Endothelial cell of umbilical vein (primary cell): ENCODE measurements around the gene LGALS8. TPM values are rescaled to one million over a fixed set of nuclear protein-coding genes. Genes with fewer than 3 reads are reported as not detected.

Source experiments
- BruUV-seq: library from RNA; stranded (reverse); fragments of 400-500 nt; replicated peaks from 2 replicates; lab custom pipeline; 2021; lab: Mats Ljungman, UMichigan
- CTCF ChIA-PET: fragments of 300-600, 350-600 bp; sonication (Branson Sonifier 250); formaldehyde crosslinking; loops from one replicate; lab custom pipeline; 2021; ENCODE audit warnings: antibody characterized with exemption, inconsistent platforms; lab: Charles Lee
- POLR2A ChIA-PET: fragments of 300-600, 350-600 bp; sonication (Branson Sonifier 250); formaldehyde crosslinking; loops from one replicate; lab custom pipeline; 2021; ENCODE audit warnings: antibody characterized with exemption, inconsistent platforms; lab: Charles Lee
- DNase-seq: peaks from one replicate; pipeline ENCODE4 v3.0.0-alpha.2; 2011; ENCODE audit warnings: low read depth, low spot score
- FAIRE-seq: peaks from 2 replicates; lab custom pipeline; 2011; peaks lifted over from hg19 to GRCh38; lab: Jason Lieb, UNC
- H2AFZ ChIP-seq: 2 replicates; pipeline ENCODE4 v1.6.0; 2012; ENCODE audit warnings: low read depth, low read length, control low read depth, inconsistent platforms
- H3K27ac ChIP-seq: 2 replicates; pipeline ENCODE4 v1.5.1; 2011; ENCODE audit warnings: low read depth, mild to moderate bottlenecking, control low read depth, low read length, moderate library complexity; ENCODE audit not compliant: insufficient read depth
- H3K27me3 ChIP-seq, 2 experiments: 2 replicates each; pipeline versions ENCODE4 v1.6.0 to v1.6.1; 2011; ENCODE audit warnings: low read length in 2 of 2, mixed read lengths in 1 of 2; ENCODE audit not compliant: control insufficient read depth in 2 of 2, insufficient read depth in 2 of 2
- H3K36me3 ChIP-seq, 2 experiments: 2 replicates in 1 of 2; 3 replicates in 1 of 2; pipeline ENCODE4 v1.5.1; 2011; ENCODE audit warnings: low read length in 2 of 2, mild to moderate bottlenecking in 1 of 2, moderate library complexity in 1 of 2; ENCODE audit not compliant: control insufficient read depth in 2 of 2, insufficient read depth in 2 of 2; ENCODE audit errors: extremely low read depth in 1 of 2
- H3K4me1 ChIP-seq: 3 replicates; pipeline ENCODE4 v1.5.1; 2011; ENCODE audit warnings: mild to moderate bottlenecking, low read length; ENCODE audit not compliant: control insufficient read depth, insufficient read depth; ENCODE audit errors: extremely low read depth
- H3K4me2 ChIP-seq: 2 replicates; pipeline ENCODE4 v1.6.1; 2011; ENCODE audit warnings: low read length, control low read depth, mixed read lengths; ENCODE audit not compliant: insufficient read depth
- H3K4me3 ChIP-seq, 3 experiments: fragments of 200-600 bp in 1 of 3; sonication (generic), shearing (Covaris generic) in 1 of 3; replicated peaks in 1 of 3; 2 replicates each; pipeline ENCODE4 v1.5.1; 2011 to 2016; ENCODE audit warnings: control low read depth in 3 of 3, low read length in 3 of 3, mild to moderate bottlenecking in 2 of 3, inconsistent platforms in 1 of 3, low read depth in 1 of 3, moderate library complexity in 1 of 3; ENCODE audit not compliant: insufficient read depth in 1 of 3
- H3K79me2 ChIP-seq: 2 replicates; pipeline ENCODE4 v1.6.0; 2012; ENCODE audit warnings: low read length, inconsistent platforms; ENCODE audit not compliant: control insufficient read depth, insufficient read depth
- H3K9ac ChIP-seq: replicated peaks from 2 replicates; pipeline ENCODE3; 2011; ENCODE audit warnings: low read length, control low read depth; ENCODE audit not compliant: insufficient read depth; ENCODE audit errors: extremely low read depth
- H3K9me1 ChIP-seq: replicated peaks from 3 replicates; pipeline ENCODE4 v1.6.0; 2011; ENCODE audit warnings: mild to moderate bottlenecking, low read length; ENCODE audit not compliant: control insufficient read depth, insufficient read depth; ENCODE audit errors: extremely low read depth
- H3K9me3 ChIP-seq: replicated peaks from 2 replicates; pipeline ENCODE4 v1.5.1; 2012; ENCODE audit warnings: low read length, inconsistent platforms; ENCODE audit not compliant: control insufficient read depth, insufficient read depth
- H4K20me1 ChIP-seq: replicated peaks from 2 replicates; pipeline ENCODE3; 2011; ENCODE audit warnings: mild to moderate bottlenecking, low read length; ENCODE audit not compliant: control insufficient read depth, insufficient read depth; ENCODE audit errors: extremely low read depth
- CTCF ChIP-seq, 2 donors: IDR thresholded peaks; 1 replicate in 1 of 2; 2 replicates in 1 of 2; pipeline ENCODE4 v1.5.1; 2011; ENCODE audit warnings: low read length in 2 of 2, mild to moderate bottlenecking in 2 of 2, moderate library complexity in 2 of 2, control low read depth in 1 of 2, inconsistent platforms in 1 of 2, low read depth in 1 of 2; ENCODE audit not compliant: insufficient read depth in 1 of 2; ENCODE audit errors: extremely low read depth in 1 of 2
- EZH2 ChIP-seq: IDR thresholded peaks from 2 replicates; pipeline ENCODE4 v1.6.1; 2012; ENCODE audit warnings: borderline replicate concordance, low read depth, mild to moderate bottlenecking, moderate library complexity, low read length, inconsistent platforms; ENCODE audit not compliant: severe bottlenecking
- FOS ChIP-seq: IDR thresholded peaks from 2 replicates; pipeline ENCODE4 v1.6.1; 2011; ENCODE audit warnings: mild to moderate bottlenecking, low read length, moderate library complexity, borderline replicate concordance; ENCODE audit not compliant: insufficient read depth
- GATA2 ChIP-seq: IDR thresholded peaks from 2 replicates; pipeline ENCODE4 v1.7.0; 2011; ENCODE audit warnings: low read depth, mild to moderate bottlenecking, moderate library complexity, mixed read lengths, low read length; ENCODE audit not compliant: insufficient read length, insufficient read depth
- JUN ChIP-seq: IDR thresholded peaks from 2 replicates; pipeline ENCODE4 v1.6.1; 2011; ENCODE audit warnings: borderline replicate concordance, low read depth; ENCODE audit not compliant: insufficient read length, insufficient read depth
- MAX ChIP-seq: IDR thresholded peaks from 2 replicates; pipeline ENCODE4 v1.6.1; 2011; ENCODE audit not compliant: insufficient read depth, insufficient read length
- MYC ChIP-seq: IDR thresholded peaks from one replicate; pipeline ENCODE4 v1.6.1; 2011; ENCODE audit warnings: mild to moderate bottlenecking, low read depth, low read length
- POLR2A ChIP-seq: IDR thresholded peaks from 2 replicates; pipeline ENCODE4 v1.6.1; 2012; ENCODE audit warnings: low read depth, mild to moderate bottlenecking, control low read depth, low read length
- POLR2AphosphoS5 ChIP-seq: IDR thresholded peaks from 2 replicates; pipeline ENCODE4 v1.6.1; 2012; ENCODE audit warnings: low read depth, mild to moderate bottlenecking, control low read depth, low read length, moderate library complexity; ENCODE audit not compliant: insufficient read depth
- dilution Hi-C: fragments of 300-500 bp; cut with MboI; formaldehyde crosslinking; loops from one replicate; pipeline ENCODE4 v1.15.0; 2019; ENCODE audit warnings: low sequenced_read_pairs; ENCODE audit not compliant: extremely low pct_ligation_motif_present
- intact Hi-C: fragments of 100-400 bp; cut with micrococcal nuclease; formaldehyde crosslinking; loops from one replicate; pipeline ENCODE4 v1.10.0; 2022
- polyA plus RNA-seq, 4 experiments: library from polyadenylated mRNA; depleted of rRNA in 3 of 4; stranded (reverse) in 3 of 4; unstranded in 1 of 4; fragments of >200 nt; gene quantifications; 2 replicates each; pipeline versions ENCODE4 v1.2.1 to v1.2.3, GENCODE V29; 2011 to 2012; ENCODE audit warnings: missing spikeins in 1 of 4
- total RNA-seq: library from RNA; stranded (reverse); gene quantifications from 2 replicates; pipeline ENCODE4 v1.2.3, GENCODE V29; 2021

LGALS8 gene
- total and polyA plus RNA-seq, 2 donors (not counting 3 experiments of a cell fraction or from before 2014, with no cell fraction given): 45.6 to 49.9 TPM

- POLR2A ChIA-PET: interaction anchor here (1.0 kb wide), 1 partner anchor 21 kb away, joined by 4 read pairs; no protein-coding TSS in a partner anchor
- peak overlapping the region; percentile 72 for H3K27ac ChIP-seq
- no peaks in the 10 kb centered on the region for H3K9me3 ChIP-seq
- TSS peak; percentile 60 for BruUV-seq
- H3K9ac ChIP-seq: peak overlapping the region; percentile 84
- FAIRE-seq (peak; percentile 85), DNase-seq (peak; percentile 75)
- H3K36me3 ChIP-seq: no peaks in the 10 kb centered on the region
- peak overlapping the region; percentile 81 for H2AFZ ChIP-seq
- no peaks in the 10 kb centered on the region for H4K20me1 ChIP-seq
- H3K4me1 ChIP-seq: no peaks in the 10 kb centered on the region
- TF ChIP-seq GATA2 (no peak), CTCF (IDR thresholded peaks at IDR 0.05; ENCODE audit: extremely low read depth in 1 of 2, insufficient read depth in 1 of 2, low read depth in 1 of 2, low read length in 2 of 2) (no peak), JUN (no peak), MYC (no peak), POLR2A (peak; percentile 66), EZH2 (no peak), FOS (no peak), POLR2AphosphoS5 (no peak), MAX (peak; percentile 30)
- H3K79me2 ChIP-seq: peaks cover 7% of the 10 kb centered on the region
- peak overlapping the region; percentile 83 to 95 (median 83) for H3K4me3 ChIP-seq
- dilution Hi-C loops (no loop called here), intact Hi-C loops (loop anchor here (1.0 to 10.0 kb wide), 4 partner anchors 21 to 540 kb away; partner anchors contain the start of genes ERO1B and MTR)
- H3K9me1 ChIP-seq: no peaks in the 10 kb centered on the region
- peak overlapping the region; percentile 93 for H3K4me2 ChIP-seq
- CTCF ChIA-PET: interaction anchor here (1.0 to 2.2 kb wide), 3 partner anchors 14 to 234 kb away, joined by 3 to 6 read pairs (median 4); no protein-coding TSS in a partner anchor
- no peaks in the 10 kb centered on the region for H3K27me3 ChIP-seq
Observed at GRCh38 chr1:236524142-236524894, 536 bp downstream of the LGALS8 start.
